Activated naive CD4-positive, alpha-beta T cell treated with anti-CD3 and anti-CD28 coated beads, Interleukin-2, amount 50 U/mL, for 24 hours (primary cell): ENCODE measurements around the gene ULK2.
"Not testable (repeated sequence)": the region's sequence is repeated elsewhere in the genome, so short reads cannot be mapped to it uniquely, and the experiment has no call there.

ENCODE experiments used
- H3K27ac Mint-ChIP-seq: one replicate; pipeline ENCODE4 v1.8.0; 2021; ENCODE audit warnings: mild to moderate bottlenecking, mixed read lengths
- H3K27me3 Mint-ChIP-seq: one replicate; pipeline ENCODE4 v1.8.0; 2021; ENCODE audit warnings: mixed read lengths
- H3K36me3 Mint-ChIP-seq: one replicate; pipeline ENCODE4 v1.8.0; 2021; ENCODE audit warnings: mixed read lengths
- H3K4me1 Mint-ChIP-seq: one replicate; pipeline ENCODE4 v1.8.0; 2021; ENCODE audit warnings: mixed read lengths
- H3K4me3 Mint-ChIP-seq: one replicate; pipeline ENCODE4 v1.8.0; 2021; ENCODE audit warnings: mild to moderate bottlenecking, mixed read lengths
- H3K9me3 Mint-ChIP-seq: one replicate; pipeline ENCODE4 v1.8.0; 2021; ENCODE audit warnings: mixed read lengths

The ULK2 gene

GRCh38 chr17:19791918-19792550 is 75.7 kb downstream of the ULK2 start:
- H3K9me3 Mint-ChIP-seq = no peaks in the 10 kb centered on the region
- no peak overlapping the region for H3K4me3 Mint-ChIP-seq
- peaks cover 10% of the 10 kb centered on the region for H3K4me1 Mint-ChIP-seq
- peaks cover 63% of the 10 kb centered on the region for H3K36me3 Mint-ChIP-seq
- no peaks in the 10 kb centered on the region for H3K27me3 Mint-ChIP-seq
- no peak overlapping the region for H3K27ac Mint-ChIP-seq

- Mint-ChIP-seq H3K4me3 (no peak overlapping the region), H3K27ac (no peak overlapping the region), H3K4me1 (peaks cover 10% of the 10 kb centered on the region), H3K36me3 (peaks cover 32% of the 10 kb centered on the region), H3K9me3 (no peaks in the 10 kb centered on the region), H3K27me3 (no peaks in the 10 kb centered on the region)
Observed at GRCh38 chr17:19787733-19788357, 79.9 kb downstream of the ULK2 start.

GRCh38 chr17:19785854-19786253 is 81.9 kb downstream of the ULK2 start:
- no peak overlapping the region for H3K27ac Mint-ChIP-seq
- H3K4me3 Mint-ChIP-seq = no peak overlapping the region
- H3K9me3 Mint-ChIP-seq = no peaks in the 10 kb centered on the region
- peaks cover 29% of the 10 kb centered on the region for H3K36me3 Mint-ChIP-seq
- H3K4me1 Mint-ChIP-seq = peaks cover 7% of the 10 kb centered on the region
- H3K27me3 Mint-ChIP-seq = no peaks in the 10 kb centered on the region

- Mint-ChIP-seq H3K9me3 (no peaks in the 10 kb centered on the region), H3K36me3 (peaks cover 12% of the 10 kb centered on the region), H3K27ac (no peak overlapping the region), H3K4me3 (no peak overlapping the region), H3K4me1 (peaks cover 2% of the 10 kb centered on the region), H3K27me3 (no peaks in the 10 kb centered on the region)
Observed at GRCh38 chr17:19781488-19782458, 86.0 kb downstream of the ULK2 start.

- Mint-ChIP-seq H3K9me3 (no peaks in the 10 kb centered on the region), H3K27ac (no peak overlapping the region), H3K27me3 (no peaks in the 10 kb centered on the region), H3K4me1 (peaks cover 11% of the 10 kb centered on the region), H3K4me3 (no peak overlapping the region), H3K36me3 (peaks cover 13% of the 10 kb centered on the region)
Observed at GRCh38 chr17:19780846-19781245, 86.9 kb downstream of the ULK2 start.

- Mint-ChIP-seq H3K4me1 (peaks cover 74% of the 10 kb centered on the region), H3K9me3 (no peaks in the 10 kb centered on the region), H3K27me3 (no peaks in the 10 kb centered on the region), H3K4me3 (no peak overlapping the region), H3K27ac (no peak overlapping the region), H3K36me3 (peaks cover 4% of the 10 kb centered on the region)
Observed at GRCh38 chr17:19773534-19773933, 94.2 kb downstream of the ULK2 start.

GRCh38 chr17:19771971-19772630 is 95.6 kb downstream of the ULK2 start:
- Mint-ChIP-seq H3K27ac (peak overlapping the region; percentile 81), H3K27me3 (no peaks in the 10 kb centered on the region), H3K4me3 (peak overlapping the region; percentile 75), H3K9me3 (no peaks in the 10 kb centered on the region), H3K4me1 (peaks cover 87% of the 10 kb centered on the region), H3K36me3 (peaks cover 4% of the 10 kb centered on the region)

GRCh38 chr17:19770985-19771735 is 96.6 kb downstream of the ULK2 start:
- Mint-ChIP-seq H3K27me3 (no peaks in the 10 kb centered on the region), H3K9me3 (no peaks in the 10 kb centered on the region), H3K27ac (peak overlapping the region; percentile 82), H3K4me1 (peaks cover 86% of the 10 kb centered on the region), H3K4me3 (peak overlapping the region; percentile 75), H3K36me3 (peaks cover 4% of the 10 kb centered on the region)

- Mint-ChIP-seq H3K4me3 (no peak overlapping the region), H3K36me3 (no peaks in the 10 kb centered on the region), H3K4me1 (peaks cover 75% of the 10 kb centered on the region), H3K9me3 (no peaks in the 10 kb centered on the region), H3K27ac (peak overlapping the region; percentile 31), H3K27me3 (no peaks in the 10 kb centered on the region)
Observed at GRCh38 chr17:19769946-19770652, 97.6 kb downstream of the ULK2 start.

GRCh38 chr17:19768046-19768782 is 99.5 kb downstream of the ULK2 start:
- Mint-ChIP-seq H3K36me3 (no peaks in the 10 kb centered on the region), H3K27me3 (no peaks in the 10 kb centered on the region), H3K4me3 (no peak overlapping the region), H3K9me3 (no peaks in the 10 kb centered on the region), H3K27ac (peak overlapping the region; percentile 59), H3K4me1 (peaks cover 65% of the 10 kb centered on the region)

GRCh38 chr17:19766421-19767270 is 101.1 kb downstream of the ULK2 start:
- Mint-ChIP-seq H3K4me1 (peaks cover 52% of the 10 kb centered on the region), H3K27ac (peak overlapping the region; percentile 79), H3K4me3 (peak overlapping the region; percentile 26), H3K9me3 (no peaks in the 10 kb centered on the region), H3K27me3 (no peaks in the 10 kb centered on the region), H3K36me3 (no peaks in the 10 kb centered on the region)

- H3K27ac Mint-ChIP-seq = no peak overlapping the region
- no peaks in the 10 kb centered on the region for H3K27me3 Mint-ChIP-seq
- H3K36me3 Mint-ChIP-seq = no peaks in the 10 kb centered on the region
- H3K4me3 Mint-ChIP-seq = no peak overlapping the region
- no peaks in the 10 kb centered on the region for H3K9me3 Mint-ChIP-seq
- H3K4me1 Mint-ChIP-seq = peaks cover 45% of the 10 kb centered on the region
Observed at GRCh38 chr17:19766016-19766415, 101.7 kb downstream of the ULK2 start.

GRCh38 chr17:19763991-19764390 is 103.7 kb downstream of the ULK2 start:
- H3K9me3 Mint-ChIP-seq, H3K27ac Mint-ChIP-seq, H3K27me3 Mint-ChIP-seq, H3K36me3 Mint-ChIP-seq, H3K4me3 Mint-ChIP-seq: not testable (repeated sequence)
- peaks cover 28% of the 10 kb centered on the region for H3K4me1 Mint-ChIP-seq
